ENCODE measurements around the gene CSH2.
"Not testable (repeated sequence)": the region's sequence is repeated elsewhere in the genome, so short reads cannot be mapped to it uniquely, and the experiment has no call there.

The CSH2 gene

GRCh38 chr17:63898899-63899798 is 25.7 kb upstream of the CSH2 start:
- ATAC-seq: not testable (repeated sequence)

DNA sequence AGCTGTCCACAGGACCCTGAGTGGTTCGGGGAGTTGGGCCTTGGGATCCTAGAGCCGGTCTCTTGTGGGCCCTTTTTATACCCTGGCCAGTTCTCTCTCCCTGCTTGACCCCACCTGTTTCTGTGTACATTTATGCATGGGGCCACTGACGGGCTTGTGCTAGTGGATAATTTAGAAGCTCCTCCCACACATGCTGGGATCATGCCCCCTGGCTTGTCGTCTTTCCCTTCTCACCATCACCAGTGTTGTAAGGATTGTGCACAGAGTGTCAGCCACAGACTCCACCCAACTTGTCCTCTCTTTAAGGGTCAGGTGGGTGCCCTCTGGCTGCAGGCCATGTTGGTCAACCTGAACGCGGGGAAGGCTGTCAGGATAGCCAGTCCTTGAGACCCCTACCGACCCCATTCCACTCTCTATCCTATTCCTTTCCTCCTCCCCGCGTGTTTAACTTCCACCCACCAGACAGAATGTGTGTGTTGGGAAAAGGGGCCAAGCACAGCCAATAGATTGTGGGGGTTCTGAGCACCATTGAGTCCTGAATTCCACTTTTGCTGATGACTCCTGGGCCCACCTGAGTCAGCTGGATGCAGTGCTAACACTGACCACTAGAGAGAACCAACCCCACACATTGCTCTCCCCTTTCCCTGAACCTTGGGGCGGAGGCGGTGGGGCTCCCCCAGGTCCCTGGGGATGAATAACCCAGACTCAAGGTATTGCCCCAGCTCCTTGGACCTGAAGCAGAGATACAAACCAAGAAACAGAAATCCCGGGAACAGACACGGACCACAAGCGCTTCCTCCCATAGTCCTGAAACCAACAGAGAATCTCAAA is 23.3 kb upstream of the CSH2 start, which contains the start of gene CSH1:
TSS of gene CSH1 (minus strand) at position 51 of the 831 bp plus-strand sequence. CDS start 63 bp downstream, outside the sequence.
- peak; percentile 56; the same call in 1 of the 3 replicates for ATAC-seq

- ATAC-seq: not testable (repeated sequence)
Measured at GRCh38 chr17:63894821-63895220, 21.3 kb upstream of the CSH2 start.

DNA sequence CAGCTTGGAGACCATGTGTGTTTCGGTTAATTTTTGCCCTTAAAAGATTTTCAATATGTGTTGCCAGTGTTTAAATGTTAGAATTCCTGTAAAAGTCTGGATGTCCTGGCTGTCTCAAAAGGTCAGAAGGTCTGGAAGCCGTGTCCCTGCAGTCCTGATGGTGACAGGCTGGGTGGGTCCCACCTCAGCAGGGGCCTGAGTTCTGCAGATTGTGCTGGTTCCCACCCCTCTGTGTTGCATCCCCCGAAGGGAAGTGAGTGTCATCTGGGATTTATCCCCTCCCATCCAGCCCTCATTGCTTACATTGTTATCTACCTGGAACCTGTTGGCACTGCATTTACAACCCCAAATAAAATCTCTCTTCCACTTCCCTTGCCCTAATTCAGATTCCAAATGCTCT is 20.5 kb upstream of the CSH2 start:
- ATAC-seq: not testable (repeated sequence)

DNA sequence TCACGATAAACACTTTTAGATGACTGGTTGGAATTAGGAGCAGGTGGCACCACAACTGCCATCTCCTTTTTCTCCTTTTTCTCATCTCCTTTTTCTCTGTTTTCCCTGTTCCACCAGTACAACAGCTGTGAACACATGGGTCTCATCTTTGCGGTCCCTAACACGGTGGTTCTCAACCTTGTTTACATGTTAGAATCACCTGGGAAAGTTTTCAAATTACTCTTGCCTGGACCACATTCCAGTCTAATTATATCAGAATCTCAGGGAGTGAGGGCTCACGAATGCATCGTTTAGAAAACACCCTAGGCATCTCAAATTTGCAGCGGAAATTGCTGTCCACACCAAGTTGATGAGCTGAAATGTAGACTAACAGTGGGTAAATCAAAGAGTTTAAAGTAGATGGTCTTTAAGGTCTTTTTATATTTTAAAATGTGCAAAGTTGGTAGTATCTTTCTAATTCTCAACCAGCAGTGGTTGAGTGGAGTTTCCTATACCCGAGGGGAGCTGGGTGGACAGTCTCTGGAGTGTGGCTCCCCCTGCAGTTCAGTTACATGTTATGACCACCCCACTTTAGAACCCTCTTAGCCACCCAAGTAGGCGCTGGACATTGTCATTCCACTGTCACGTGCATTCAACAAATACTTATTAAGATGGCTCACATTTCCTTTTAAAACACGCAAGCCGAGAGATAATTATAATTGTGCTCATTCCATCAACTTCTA is 19.0 kb upstream of the CSH2 start:
- not testable (repeated sequence) for ATAC-seq

DNA sequence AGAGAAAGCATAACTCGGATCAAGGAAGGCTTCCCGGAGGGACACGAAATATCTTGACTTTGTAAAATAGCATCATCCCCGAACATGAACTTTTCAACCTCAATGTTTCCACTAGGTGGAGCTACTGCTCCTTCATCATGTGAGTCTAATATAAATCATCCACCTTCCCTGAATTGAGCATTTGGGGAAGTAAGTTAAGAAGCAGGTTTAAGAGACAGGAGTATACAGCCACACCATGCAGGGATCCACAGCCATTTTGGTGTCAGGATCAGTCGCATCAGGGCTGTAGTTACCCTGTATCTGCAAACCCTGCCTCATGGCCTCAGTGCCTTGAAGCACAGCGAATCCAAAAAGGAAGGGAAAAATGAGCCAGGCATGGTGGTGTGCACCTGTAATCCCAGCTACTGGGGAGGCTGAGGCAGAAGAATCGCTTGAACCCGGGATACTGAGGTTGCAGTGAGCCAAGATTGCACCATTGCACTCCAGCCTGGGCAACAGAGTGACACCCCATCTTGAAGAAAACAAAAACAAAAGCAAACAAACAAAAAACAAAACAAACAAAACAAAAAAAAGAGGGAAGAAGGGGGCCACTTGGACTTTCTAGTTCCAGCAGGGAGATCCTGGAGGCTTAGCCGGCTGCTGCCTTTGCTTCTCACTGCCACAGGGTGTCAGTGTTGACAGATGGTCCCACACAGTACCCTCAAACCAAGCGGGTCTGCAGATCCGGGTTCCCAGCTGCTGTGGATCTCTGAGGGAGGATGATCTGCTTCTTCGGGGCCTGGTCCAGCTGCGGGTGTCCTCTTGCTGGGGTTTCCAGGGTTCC is 15.8 kb upstream of the CSH2 start:
- ATAC-seq: peak; percentile 96

DNA sequence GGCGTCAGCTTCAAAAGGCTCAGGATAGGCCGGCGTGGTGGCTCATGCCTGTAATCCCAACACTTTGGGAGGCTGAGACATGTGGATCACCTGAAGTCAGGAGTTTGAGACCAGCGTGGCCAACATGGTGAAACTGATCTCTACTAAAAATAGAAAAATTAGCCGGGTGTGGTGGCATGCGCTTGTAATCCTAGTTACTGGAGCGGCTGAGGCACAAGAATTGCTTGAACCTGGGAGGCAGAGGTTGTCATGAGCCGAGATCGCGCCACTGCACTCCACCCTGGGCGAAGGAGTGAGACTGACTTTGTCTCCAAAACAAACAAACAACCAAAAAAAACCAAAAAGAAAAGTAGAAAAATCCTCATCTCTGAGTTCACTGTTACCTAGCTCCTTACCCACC is 11.6 kb upstream of the CSH2 start:
- not testable (repeated sequence) for ATAC-seq

GRCh38 chr17:63882626-63883126 is 9.2 kb upstream of the CSH2 start:
- not testable (repeated sequence) for ATAC-seq

GRCh38 chr17:63881935-63882601 is 8.6 kb upstream of the CSH2 start, which contains the start of gene GH2:
Gene GH2 (minus strand): TSS chr17:63881944. CDS start chr17:63881801, 143 bp downstream.
- ATAC-seq: peak; percentile 95
- no peak for TF ChIP-seq TCF4 (CRISPR knock-in tag; IDR thresholded peaks at IDR 0.05; ENCODE audit: borderline replicate concordance)
- TF ChIP-seq ZFP3 (CRISPR knock-in tag; IDR thresholded peaks at IDR 0.05): no peak
- TF ChIP-seq CSDC2 (CRISPR knock-in tag; IDR thresholded peaks at IDR 0.05): no peak
- no peak for TF ChIP-seq ESRRG (CRISPR knock-in tag; IDR thresholded peaks at IDR 0.05)
- TF ChIP-seq ZC3H10 (CRISPR knock-in tag; IDR thresholded peaks at IDR 0.05): no peak
- no peak for TF ChIP-seq OSR1 (CRISPR knock-in tag; IDR thresholded peaks at IDR 0.05)
- TF ChIP-seq PPARA (CRISPR knock-in tag; IDR thresholded peaks at IDR 0.05; ENCODE audit: borderline replicate concordance): no peak
- TF ChIP-seq BACH2 (CRISPR knock-in tag; IDR thresholded peaks at IDR 0.05; ENCODE audit: borderline replicate concordance): no peak
- no peak for TF ChIP-seq TOX (CRISPR knock-in tag; IDR thresholded peaks at IDR 0.05; ENCODE audit: borderline replicate concordance)
- no peak for TF ChIP-seq RARB (CRISPR knock-in tag; IDR thresholded peaks at IDR 0.05)
- no peak for TF ChIP-seq CREB5 (CRISPR knock-in tag; IDR thresholded peaks at IDR 0.05; ENCODE audit: low read depth)
- TF ChIP-seq ZFP30 (CRISPR knock-in tag; IDR thresholded peaks at IDR 0.05): no peak
- no peak for TF ChIP-seq GLIS3 (CRISPR knock-in tag; IDR thresholded peaks at IDR 0.05)
- TF ChIP-seq ZNF565 (CRISPR knock-in tag; conservative IDR thresholded peaks at IDR 0.05; ENCODE audit: low read depth): no peak

- not testable (repeated sequence) for ATAC-seq
Measured at GRCh38 chr17:63881337-63881736, 7.9 kb upstream of the CSH2 start.
